ENCODE measurements around the gene THEMIS.

THEMIS gene

DNA sequence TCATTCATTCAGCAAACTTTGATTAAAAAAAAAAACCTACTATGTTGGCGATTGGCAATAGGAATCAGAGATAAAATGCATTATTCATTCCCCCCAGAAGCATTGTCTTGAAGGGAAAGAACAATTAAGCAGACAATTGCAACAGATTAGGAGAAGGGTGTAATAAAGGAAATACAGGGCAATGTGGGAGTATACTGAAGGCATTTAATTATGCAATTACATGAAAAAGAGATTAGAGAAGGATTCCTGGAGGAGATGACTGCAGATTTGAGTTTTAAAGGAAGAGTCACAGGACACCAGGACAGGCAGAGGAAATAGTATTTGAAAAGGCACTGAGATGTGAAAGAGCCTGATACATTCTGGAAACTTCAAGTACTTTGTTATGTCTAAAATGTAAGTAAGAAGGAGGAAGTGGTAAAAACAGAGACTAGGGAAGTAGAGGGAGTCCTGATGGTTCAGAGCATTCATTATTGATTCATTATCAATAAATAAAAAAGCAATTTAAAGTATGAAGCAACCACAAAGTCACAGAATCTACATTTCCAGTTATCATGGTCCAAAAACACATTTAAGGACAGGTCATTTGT lies 43.7 kb downstream of the THEMIS start:
- no peak for DNase-seq

DNA sequence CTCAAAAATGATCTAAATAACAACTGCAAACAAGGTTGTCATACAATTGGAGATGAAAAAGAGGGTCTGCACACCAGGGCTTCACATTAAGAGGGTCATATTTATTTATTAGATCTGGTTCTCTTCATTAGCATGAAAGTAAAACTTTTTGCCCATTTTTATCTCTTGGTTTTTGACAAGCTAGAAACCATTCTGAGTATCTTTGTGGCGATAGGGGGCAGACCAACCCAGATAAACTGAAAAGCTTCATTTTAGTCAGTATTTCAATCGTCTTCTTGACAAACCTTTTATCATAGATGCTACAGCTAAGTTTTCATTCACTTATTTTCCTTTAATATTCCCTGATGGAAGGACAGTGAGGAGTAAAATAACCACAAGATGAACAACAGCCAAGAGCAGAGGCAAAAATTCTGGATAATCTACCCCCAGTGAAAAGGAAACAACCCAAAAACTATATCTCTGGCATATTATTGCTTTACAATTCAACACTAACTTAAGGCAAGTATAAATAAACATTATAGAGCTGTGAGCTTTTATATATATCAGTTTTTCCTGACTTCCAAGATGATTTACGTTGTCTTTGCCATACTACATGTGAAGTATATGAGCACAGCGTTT lies 45.2 kb downstream of the THEMIS start:
- no peak for DNase-seq

DNA sequence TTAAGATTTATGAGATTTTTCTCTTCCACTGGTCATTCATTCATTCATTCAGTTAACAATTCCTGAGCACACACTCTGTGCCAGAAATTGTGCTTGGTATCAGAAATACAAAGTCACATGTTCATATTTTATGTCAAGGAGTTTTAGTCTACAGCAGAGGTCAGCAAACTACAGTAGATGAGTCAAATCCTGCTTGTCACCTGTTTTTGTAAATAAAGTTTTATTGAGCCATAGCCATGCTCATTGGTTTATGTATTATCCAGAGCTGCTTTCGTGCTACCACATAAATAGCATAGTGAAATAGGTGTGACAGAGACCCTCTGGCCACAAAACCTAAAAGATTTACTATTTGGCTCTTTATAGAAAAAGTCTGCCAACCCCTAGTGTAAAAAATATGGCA lies 46.8 kb downstream of the THEMIS start:
- no peak for DNase-seq

DNA sequence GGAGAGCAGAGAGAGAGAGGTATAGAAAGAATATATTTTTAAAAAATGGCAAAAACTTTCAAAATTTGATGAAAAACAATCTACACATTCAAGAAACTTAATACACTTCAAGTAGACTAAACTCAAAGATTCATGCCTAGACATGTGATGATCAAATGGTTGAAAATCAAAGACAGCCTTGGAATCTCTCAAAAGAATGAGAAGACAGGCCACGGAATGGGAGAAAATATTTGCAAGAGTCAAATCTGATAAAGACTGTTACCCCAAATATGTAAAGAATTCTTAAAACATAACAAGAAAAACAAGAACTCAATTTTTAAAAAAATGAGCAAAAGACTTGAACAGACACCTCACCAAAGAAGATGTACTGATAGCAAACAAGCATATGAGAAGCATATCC lies 49.7 kb downstream of the THEMIS start:
- DNase-seq = no peak

DNA sequence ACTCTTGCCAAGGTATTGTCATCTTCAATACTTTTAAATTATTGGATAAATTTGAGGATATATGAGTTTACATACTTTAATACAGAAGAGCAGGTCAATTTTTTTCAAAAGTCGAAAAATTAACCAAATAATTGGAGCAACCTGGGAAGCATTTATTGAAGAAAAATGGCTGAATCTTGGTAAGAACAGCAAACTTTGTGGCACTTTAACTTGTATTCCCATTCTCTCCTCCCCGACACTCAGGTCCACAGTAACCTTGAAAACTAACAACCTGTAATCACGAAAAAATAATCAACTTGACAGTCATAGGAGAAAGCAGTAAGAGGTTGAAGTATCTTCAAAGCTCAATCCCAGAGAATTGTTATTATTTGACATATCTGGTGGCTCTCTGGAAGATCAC lies 55.6 kb downstream of the THEMIS start:
- DNase-seq = no peak

DNA sequence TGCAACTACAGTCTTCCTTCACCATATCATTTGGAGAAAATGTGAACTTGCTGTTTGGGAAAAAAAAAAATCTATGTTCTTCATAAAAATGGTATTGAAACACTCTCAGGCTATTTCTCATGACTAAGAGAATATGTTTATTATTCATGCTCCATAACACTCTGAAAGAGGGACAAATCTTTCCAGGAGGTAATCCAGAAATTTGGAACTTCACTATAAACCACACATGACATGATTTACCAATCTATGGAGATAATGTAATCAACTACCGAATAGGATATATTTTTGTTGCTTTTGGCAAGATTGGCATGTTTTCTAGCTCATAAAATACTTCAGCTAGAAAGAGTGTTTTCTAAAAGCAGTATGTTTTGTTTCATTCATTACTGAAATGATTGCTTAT lies 56.3 kb downstream of the THEMIS start:
- no peak for DNase-seq

DNA sequence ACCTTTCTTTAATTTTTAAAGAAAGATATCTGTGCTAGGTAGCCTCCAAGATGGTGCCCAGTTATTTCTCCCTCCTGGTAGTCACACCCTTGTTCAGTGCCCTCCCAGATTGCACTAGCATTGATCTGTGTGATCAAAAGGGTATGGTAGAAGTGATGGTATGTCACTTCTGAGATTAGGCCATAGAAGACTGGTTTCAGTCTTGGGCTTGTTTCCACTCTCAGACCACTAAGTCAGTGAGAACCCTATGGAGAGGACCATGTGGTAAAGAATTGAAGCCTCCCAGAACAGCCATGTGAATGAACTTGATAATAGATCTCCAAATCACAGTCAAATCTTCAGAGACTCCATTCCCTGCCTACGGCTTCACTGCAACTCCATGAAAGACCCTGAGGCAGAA lies 57.3 kb downstream of the THEMIS start:
- no peak for DNase-seq

DNA sequence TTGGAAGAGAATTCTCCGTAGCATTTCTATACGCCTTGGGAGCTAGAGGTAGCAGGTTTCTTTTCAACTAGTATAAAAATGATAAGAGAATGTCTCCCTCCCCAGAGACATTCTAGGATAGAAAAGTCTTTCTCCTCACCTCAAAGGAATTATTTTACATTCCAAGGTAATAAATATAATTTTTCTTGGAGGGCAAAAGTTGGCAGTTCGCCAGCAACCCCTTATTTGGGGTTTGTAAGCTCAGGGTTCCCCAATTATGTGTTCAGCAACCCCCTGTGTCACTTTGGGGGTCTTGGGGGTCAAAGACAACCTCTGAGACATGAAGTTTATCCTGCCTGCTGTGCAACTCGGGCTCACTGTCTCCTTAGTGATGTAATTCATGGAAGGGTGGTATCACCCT lies 58.3 kb downstream of the THEMIS start:
- no peak for DNase-seq

DNA sequence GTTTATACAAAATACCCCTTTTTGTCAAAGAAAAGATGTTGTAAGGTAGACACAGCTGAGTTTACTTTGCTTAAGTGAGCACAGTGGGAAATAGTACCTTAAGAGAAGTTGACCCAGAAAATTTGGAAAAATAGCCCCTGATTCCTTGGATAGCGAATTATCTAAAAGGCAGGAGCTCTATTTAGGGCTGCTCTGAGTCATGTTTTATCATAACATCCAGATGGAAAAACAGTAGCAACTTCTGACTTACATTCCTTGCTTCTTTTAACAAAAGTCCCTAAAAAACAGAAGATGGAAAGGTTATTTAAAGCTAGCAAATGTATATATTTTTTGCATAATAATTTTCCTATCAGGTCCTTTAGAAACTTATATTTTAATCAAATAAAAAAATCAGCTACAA lies 59.0 kb downstream of the THEMIS start:
- no peak for DNase-seq

DNA sequence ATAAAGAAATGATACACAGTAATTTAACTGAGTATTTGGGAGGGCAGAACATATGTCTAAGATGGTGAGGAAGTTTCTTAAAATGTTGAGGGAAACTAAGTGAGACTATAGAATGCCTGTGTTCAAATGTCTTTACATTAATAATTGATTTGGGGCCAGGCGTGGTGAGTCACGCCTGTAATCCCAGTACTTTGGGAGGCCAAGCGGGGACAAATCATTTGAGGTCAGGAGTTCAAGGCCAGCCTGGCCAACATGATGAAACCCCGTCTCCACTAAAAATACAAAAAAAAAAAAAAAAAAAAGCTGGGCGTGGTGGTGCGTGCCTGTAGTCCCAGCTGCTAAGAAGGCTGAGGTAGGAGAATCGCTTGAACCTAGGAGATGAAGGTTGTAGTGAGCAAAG lies 66.7 kb downstream of the THEMIS start:
- no peak for DNase-seq

DNA sequence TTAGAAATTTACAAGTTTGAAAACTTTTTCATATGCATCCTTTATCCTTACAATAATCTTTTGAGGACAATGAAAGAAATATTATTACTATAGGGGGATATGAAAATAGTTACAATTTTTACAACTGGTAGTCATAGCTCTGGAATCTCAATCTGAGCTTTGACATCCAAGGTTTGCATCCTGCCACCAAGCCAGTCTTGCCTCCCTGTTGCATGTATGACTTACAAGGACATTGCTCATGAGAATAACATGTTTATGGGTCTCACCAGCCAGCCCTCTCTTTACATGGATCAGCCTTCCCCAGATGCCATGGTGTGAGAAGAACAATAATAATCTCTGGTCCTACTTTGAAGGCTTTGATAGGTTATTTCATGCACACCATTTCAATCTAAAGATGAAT lies 67.5 kb downstream of the THEMIS start:
- DNase-seq = no peak

DNA sequence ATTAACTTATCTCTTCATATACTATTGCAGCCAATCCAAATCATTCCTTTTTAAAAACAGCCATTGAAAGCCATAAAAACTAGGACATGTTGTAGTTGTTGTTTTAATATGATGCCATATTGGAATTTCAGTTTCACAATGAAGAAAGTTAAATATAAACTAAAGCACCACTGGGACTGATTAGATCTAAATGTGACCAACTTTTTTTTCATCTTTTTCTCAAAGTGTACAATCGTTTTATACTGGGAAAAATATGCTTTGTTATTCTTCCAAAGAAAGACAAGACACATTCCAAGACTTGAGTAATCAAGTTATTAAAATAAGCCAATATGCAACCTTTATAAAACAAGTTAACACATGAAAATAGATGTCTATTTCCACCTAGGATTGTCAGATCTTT lies 68.5 kb downstream of the THEMIS start:
- no peak for DNase-seq

DNA sequence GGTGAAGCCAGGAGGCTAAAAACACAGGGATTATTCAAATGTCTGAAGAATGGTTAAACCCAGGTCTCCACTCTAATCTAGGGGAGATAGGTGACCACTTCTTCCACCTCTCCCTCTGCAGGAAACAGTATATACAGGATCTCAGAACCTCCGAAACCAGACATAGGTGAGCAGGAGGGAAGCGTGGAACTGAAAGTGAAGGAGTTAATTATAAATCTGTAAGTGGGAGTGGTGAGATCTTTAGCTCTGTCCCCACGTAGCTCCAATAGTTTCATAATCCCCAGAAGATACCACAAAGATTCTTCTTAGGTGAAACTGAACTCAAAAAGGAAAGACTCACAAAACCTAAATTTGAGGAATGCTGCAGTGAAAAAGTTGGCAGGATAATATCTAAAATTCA lies 76.8 kb downstream of the THEMIS start:
- no peak for DNase-seq

DNA sequence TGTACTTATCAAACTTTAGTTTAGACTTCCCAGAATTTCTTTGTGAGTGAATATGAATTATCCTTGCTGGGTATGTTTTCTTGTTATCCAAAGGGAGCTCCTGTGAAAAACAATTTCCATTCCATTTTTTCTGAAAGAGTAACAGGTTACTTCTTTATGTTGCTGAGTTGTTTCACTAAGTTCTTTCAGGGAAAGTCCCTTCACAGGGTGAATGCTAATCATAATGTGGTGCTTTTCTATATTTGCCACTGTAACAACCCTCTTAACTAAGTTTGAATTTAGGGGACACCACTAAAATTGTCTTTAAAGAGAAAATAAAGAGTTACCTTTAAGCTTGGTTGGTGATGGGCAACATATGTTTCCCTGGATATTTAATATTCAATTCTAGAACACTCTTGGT lies 79.4 kb downstream of the THEMIS start:
- no peak for DNase-seq

DNA sequence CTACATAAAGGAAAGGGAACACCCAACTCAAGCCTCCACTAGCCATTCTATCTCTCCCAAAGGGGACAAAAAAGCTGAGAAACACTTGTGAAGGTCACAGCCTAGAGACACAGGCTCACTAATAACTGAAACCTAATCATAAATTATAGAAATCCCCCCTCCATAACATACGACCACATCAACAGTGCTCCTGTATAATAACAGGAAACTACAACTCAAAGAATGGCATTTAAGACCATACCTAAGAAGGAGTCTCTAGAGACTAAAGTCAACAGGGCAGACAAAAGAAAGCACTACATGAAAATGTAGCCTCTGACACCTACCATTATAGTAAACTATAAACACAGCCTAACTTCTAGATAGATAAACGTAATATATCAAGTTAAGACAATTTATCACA lies 82.7 kb downstream of the THEMIS start:
- no peak for DNase-seq

DNA sequence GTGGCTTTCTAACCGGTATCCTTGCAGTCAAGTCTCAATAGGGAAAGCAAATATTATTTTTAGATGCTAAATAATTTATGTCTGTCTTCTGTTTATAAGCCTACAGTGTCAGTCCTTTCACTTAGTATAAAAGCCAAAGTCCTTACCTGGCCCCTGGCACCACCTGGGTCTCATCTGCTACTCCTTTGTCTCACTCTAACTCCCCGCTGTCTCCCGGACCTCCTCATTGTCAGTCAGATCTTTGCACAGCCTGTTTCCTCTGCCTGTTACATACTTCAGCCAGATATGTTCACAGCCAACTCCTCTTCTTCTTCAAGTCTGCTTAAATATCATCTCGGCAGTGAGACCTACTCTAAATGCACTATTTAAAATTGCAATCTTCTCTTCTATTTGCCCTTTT lies 84.2 kb downstream of the THEMIS start:
- DNase-seq = no peak

DNA sequence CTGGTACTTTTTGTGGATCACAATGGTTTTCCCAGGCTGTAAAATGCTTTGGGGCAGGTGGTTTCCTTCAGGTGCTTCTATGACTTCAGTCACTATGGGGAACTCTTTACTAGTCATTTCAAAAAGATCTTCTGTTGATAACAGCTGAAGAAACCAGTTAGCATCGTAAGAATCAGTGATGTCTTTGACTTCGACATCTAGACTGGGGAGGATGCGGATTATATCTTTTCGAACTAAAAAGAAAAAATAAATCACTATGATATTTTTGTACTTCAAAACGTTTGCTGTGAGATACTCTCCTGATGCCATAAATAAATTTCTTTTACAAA lies 87.2 kb downstream of the THEMIS start:
- no peak for DNase-seq

DNA sequence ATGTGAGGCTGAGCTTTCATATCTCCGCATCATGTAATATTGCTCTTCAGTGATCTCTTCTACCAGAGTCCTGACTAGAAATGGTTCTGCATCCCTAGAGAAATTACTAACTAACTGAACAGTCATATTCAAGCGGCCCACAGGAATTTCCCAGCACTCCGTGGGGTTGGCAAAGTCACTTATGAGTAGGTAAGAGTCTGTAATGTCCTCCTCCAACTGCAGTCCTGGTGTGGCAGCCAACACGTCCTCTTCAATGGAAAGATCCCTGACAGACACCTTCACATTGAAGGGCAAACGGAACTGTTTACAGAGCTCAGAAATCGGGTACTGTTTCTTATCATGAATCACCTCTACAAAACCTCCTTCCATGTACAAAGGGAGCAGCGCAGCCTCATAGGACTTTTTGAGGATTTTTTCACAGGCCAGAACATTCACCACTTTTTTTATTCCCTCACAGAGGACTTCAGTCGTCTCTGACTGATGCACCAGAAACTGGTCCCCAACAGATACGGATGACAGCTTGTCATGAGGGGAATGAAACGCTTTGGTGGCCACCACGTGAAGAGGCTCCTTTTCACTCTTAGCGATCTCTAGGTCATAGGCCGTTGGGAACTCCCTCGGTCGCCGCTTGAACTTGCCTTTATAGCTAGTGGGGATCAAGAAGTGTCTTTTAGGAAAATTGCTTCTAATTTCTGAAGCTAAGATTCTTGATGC lies 87.7 kb downstream of the THEMIS start:
- DNase-seq = no peak

DNA sequence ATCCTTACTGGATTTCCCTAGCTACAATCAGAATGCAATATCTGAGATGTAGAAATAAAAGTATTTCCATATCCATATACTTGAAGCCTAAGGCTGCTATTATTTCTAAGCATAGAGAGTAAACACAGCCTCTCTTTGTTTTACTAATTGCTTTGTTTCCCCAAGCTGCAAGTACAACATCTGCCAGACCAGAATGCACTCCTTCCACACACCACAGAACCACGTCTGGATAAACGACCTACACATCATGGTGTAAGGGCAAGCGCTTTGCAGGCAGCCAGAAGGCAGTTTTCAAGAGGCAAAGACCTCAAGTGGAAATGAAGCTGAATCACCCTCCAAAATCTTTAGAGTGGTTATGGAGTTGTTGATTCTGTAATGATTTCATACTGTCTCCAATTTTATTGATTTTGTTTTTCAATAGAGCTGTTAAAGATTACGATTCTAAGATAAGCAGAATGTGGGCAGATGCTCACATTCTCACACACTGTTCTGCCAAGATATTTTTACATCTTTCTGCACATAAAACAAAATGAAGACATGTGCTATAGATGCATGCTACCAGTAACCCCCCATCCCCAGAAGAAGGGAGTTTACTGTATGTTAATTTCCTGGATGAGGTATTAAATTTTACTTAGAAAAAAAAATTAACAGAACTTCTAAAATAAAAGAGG lies 88.8 kb downstream of the THEMIS start:
- DNase-seq = peak; percentile 46

DNA sequence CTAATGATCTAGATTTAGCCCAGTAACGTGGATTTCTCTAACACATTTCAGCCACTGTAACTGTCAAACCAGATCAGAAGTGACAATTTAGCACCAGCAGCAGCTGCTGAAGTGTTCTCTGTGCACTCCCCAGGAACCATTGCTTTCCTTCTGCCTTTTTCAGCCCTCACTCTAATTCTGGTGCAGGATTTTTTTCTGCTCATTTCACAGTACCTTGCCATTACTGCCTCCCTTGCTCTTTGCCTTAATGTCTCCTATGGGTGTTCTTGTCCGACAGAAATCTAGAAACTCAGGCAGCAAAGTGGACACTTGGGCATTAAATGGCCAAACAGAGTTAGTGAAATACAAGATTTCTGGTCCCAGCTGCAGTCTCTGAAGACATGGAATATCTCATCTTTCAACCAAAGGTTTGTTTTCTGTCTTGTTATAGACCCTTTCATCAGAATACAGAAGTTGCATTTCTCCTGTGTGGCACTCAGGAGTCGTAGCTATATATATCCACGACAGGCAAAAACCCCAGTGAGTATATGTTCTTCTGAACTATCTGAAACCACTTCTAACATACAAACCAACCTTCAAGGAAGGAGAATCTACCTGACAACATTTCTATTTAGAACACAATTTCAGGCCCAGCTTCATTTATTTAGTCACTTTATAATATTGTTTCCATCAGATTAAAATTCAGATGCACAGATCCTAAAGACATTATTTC lies 92.9 kb downstream of the THEMIS start:
- no peak for DNase-seq

DNA sequence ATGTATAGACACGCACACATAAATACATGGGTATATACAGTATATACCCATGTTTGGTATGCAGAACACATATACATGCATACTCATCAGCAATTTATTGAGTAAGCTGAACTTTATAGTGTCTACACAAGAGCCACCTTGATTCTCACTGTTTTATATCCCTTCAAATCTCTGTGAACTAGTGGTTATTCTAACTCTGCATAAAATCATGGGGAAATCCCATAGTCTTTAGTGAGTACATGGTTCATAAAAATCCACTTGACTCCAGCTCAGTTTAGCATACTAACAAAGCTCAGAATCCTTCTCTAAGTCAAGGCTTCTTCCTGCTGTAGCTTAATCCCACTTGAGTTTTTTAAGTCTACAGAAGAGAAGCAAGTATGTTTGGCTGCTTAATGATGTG lies 104.1 kb downstream of the THEMIS start:
- DNase-seq = no peak

DNA sequence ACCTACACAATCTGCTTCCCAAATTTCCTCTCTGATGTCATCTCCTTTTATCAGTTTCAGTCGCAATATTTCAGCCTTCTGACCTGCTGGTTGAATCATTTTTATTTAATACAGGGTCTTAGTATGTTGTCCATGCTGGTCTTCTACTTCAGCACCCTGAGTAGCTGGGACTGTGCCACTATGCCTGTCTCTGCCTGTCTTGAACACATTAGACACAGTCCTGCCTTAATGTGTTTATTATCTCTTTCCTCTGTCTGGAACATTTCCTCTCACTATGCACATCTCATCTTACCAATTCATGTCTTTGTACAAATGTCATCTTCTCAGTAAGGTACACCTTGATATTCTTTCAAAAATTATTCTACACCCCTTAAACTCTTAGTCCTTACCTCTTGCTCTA lies 106.5 kb downstream of the THEMIS start:
- DNase-seq = no peak

DNA sequence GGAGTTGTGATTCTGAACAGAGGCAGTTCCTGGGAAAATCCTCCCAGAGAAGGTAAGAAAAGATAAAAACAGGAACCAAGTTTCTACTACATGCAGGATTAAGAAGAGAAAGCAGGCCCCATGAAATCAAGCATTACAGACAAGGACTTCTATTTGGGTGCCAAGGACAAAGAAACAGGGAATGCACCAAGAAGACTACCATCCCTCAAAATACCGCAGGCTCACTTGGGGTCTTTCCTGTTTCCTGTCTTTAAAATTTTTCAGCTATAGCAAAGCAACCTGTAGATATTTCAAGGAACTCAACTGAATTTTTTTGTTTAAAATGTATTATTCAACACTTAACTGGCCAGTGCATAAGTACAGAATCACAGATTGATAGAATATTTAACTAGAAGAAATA lies 107.5 kb downstream of the THEMIS start:
- no peak for DNase-seq

DNA sequence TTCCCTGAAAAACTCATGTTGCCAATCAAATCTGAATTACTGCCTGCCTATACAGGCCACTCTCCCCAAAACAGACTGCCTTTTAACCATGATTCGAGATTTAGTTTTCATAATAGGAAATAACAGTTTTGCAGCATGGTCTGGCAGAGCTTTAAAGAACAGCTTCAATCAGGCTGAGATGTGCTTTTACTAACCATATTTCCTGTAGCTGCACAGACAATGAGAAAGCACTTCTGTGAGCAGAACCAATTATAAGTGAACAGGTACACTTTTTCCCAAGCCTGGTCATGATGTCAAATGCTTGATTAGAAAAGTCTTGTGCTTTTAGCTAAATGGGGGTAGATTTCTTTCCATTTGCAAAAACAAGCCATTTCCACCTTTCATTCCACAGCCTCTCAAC lies 108.2 kb downstream of the THEMIS start:
- no peak for DNase-seq
